Stimulated activated CD4-positive, alpha-beta T cell treated with anti-CD3 and anti-CD28 coated beads, Interleukin-15, amount 100 ng/mL, for 48 hours (primary cell): ENCODE data around the gene HENMT1.
"Not testable (repeated sequence)": the region's sequence is repeated elsewhere in the genome, so short reads cannot be mapped to it uniquely, and the experiment has no call there.

ENCODE experiments used
- DNase-seq, 2 donors: peaks; one replicate each; pipeline ENCODE4 v3.0.0-alpha.2; 2020; ENCODE audit warnings: low read depth in 2 of 2

HENMT1 gene

GRCh38 chr1:108671143-108671542, 10.2 kb upstream of the HENMT1 start:
- no peak for DNase-seq

GRCh38 chr1:108670131-108670773, 9.4 kb upstream of the HENMT1 start:
- DNase-seq = no peak

DNA sequence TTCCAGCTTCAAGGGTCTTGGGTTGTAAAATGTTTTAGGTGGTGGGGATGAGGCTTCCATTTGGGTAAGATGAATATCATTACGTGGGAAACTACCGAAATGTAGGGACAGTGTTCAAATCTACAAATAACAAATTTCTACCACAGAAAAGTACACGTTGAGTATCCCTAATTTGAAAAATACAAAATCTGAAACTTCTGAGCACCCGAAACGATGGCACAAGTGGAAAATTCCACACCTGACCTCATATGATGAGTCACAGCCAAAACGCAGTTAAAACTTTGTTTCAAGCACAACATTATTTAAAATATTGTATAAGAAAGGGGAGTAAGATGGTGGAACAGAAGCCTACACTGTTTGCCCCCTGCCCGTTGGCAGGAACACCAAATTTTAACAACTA, 8.8 kb upstream of the HENMT1 start:
- DNase-seq = no peak

DNA sequence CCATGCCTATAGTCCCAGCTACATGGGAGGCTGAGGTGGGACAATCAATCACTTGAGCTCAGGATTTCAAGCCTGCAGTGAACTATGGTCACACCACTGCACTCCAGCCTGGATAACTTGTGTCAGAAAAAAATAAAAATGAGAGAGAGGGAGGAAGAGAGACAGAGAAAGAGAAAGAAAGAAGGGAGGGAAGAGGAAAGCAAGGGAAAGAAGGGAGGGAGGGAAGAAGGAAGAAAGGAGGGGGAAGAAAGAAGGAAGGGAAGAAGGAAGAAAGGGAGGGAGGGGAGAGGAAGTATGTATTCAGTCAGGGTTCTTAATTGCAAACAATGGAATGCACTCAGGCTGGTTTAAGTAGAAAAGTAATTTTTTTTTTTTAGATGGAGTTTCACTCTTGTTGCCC, 7.9 kb upstream of the HENMT1 start:
- DNase-seq = no peak

GRCh38 chr1:108667422-108667821, 6.5 kb upstream of the HENMT1 start:
- not testable (repeated sequence) for DNase-seq

DNA sequence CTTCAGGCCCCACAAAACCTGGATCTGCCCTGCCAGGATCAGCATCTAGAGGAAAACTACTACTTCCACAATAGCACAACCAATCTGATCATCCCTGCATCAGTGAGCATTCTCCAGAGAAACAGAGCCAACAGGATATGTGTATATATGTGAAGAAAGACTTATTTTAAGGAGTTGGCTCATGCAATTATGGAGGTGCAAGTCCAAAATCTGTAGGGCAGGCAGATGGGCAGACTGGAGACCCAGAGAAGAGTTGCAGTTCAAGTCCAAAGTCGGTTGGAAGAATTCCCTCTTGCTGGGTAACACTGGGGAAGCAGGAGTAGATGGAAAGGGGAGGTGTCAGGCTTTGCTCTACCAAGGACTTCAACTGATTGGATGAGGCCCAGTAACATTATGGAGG, 4.9 kb upstream of the HENMT1 start:
- no peak for DNase-seq

DNA sequence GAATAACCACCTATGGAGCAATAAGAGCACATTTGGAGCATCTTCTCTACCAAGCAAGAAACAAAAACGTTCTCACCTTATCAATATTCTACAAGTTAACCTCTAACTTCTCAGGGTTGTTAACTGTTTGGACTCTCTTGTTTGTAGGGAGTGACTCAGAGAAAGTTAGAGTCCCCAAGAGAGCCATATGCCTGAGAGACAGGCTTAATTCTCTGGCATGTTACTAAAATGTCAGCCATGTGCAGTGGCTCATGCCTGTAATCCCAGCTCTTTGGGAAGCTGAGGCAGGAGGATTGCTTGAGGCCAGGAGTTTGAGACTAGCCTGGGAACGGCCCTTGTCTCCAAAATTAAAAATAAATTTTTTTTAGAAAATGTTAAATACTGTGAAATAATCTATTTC, 4.2 kb upstream of the HENMT1 start:
- no peak for DNase-seq

DNA sequence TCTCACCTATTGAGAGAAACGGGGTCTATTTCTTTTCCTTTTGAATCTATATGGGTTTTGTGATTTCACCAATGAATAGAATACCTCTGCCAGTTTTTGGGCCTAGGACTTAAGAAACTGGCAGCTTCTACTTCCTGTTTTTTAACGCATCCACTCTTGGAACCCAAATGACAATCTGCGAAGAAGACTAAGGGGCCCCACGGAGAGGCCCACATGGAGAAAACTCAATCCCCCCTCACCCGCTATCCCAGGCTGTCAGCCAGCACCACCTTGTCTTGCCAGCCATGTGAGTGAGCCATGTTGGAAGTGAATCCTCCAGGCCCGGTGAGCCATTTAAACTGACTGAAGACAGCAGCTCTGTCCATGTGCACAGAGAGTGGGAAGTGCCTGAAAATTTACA, 3.6 kb upstream of the HENMT1 start:
- no peak for DNase-seq

DNA sequence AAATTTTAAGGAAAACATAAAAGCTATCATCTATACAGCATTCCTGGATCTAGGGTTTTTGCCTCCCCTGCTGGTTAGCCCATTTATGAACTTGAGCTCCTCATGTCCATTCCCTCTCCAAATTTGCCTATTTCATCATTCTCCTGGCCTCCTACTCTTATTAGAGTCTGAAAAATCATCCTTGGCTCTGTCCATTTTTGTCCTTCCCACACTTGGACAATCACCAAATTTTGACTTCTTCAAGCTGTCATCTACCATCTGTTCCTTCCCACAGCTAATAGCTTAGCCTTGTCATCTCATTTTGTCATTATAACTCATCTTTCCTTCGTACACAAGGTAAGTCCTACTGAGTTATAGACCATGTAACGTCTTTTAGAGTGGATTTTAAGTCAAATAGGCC, 2.2 kb upstream of the HENMT1 start:
- no peak for DNase-seq

DNA sequence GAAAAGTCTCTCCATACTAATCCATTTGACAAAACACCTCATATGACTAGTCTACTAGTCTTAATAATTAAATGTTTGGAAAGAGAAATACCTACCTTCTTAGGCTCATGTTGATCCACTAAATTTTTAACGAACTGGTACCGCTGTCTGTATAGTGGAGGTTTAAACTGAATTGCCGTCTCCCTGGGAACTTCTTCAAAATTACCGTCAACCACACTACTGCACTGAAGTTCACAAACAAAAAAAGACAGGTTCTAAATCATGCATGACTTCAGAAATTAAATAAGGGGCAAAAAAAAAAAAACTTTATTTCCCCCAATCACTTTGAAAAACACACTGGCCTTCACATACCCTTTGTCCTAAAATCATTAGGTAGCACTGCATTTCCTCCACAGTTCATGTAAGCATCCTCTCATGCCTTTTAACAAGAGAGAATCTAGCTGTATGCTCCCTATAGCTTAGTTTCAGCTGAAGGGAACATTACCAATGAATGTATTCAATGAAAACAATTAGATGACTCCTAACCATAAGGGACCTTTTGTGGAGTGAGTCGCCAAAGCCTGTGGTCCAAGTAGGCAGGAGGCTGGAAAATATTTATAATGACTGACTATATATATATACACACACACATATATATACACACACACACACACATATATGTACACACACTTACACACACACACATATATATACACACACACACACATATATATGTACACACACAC, 3.4 kb downstream of the HENMT1 start:
- DNase-seq = no peak

GRCh38 chr1:108653431-108654105, 7.3 kb downstream of the HENMT1 start:
- DNase-seq = no peak

DNA sequence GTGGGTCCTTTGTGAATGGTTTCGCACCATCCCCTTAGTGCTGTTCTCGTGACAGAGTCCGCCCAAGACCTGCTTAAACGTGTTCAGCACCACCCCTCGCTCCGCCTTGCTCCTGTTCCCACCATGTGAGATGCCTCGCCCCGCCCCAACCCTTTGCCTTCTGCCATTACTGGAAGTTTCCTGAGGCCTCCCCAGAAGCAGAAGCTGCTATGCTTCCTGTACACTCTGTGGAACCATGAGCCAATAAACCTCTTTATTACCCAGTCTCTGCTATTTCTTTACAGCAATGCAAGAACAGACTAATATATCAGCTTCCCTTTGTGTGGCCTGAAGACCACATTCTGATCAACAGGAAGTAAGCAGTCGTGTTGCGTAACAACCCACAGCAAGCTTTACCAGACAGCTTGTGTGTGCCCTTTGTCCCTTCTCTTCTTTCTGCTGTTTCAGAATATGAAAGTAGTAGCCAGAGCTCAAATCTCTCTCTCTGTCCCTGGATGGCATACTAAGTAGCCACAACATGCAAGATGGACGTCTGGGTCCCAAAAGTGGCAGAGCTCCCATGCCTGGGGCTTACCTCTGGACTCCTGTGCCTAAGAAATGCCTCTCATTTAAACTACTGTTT, 14.1 kb downstream of the HENMT1 start:
- peak in 1 of 2 donors; percentile 33 for DNase-seq

DNA sequence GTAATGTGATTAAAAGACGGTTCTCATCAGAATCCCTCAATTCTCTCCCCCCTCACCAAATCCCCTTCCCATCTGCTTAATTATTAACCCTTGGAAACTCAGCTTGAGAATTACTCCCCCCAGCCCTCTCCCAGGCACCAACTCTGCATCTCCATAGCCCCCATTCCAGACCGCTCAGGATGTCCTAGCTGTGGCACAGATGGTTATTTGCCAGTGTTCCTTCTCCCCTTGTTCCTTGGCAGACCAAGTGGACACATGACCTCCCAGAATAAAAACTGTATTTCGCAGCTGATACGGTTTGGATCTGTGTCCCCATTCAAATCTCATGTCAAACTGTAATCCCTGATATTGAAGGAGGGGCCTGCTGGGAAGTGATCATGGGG, 14.6 kb downstream of the HENMT1 start:
- DNase-seq = no peak

DNA sequence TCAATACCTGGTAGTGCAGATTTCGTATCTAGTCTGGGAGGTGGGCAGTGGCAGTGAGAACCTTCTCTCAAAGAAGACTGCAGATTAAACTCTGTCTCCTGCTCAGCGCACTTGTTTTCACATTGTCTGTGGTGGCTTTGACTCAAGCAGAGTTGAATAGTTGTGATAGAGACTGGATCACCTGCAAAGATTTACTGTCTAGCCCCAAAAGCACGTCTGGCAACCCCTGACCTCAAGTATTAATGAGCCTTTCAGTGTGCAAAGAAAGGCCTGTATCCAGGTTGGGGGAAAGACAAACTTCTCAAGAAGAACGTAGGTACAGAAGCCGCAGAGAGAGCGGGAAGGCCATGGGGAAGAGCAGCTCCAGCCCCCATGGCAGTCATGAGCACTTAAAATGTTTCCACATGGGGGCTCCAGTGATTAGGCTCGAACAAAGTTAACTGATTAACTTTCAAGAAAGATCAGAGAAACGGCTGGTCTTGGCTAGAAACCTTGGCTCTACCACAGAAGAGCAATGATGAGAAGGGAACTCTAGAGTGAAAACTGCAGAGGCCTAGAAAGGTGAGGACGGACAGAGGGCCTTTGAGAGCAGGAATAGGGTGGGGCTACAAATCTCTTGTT, 15.2 kb downstream of the HENMT1 start:
- no peak for DNase-seq

- DNase-seq = no peak
These were observed 15.9 kb downstream of the HENMT1 start for GRCh38 chr1:108644984-108645383.

DNA sequence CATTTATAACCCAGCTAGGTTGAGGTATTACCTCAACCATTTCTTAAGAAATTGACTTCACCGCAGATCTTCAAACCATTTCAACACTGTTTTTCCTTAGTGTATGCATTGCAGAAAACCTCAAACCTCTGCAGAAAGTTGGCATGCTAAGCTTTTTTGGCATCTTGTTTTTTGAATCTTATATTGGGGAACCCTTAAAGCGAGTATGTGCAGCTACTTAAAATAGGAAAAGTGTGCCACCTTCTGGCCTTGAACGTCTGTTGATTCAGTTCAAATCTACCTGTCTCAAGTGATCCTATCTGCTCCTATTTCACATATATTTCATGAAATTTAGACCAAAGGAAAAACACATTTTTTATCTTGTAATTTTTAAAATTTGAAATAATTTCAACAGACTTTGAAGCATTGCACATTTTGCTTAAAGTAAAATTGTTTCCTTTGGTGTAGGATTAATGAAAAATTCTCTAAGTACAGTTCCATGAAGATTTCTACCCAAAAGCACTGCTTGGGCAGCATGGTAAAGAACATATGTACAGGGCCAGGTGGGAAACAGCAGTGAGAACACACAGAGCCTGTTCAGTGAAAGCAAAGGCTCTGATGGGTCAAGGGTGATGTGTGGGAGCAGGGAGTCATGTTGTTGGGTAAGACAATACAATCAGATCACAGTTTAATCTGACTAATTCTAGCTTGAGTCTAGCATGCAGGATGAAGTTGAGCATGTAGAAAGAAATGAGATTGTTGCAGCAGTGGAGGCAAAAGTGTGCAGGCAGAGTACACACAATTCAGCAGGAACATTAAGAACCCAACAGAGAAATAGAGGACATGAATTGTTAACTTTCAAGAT, 17.2 kb downstream of the HENMT1 start:
- DNase-seq = no peak

GRCh38 chr1:108640863-108641262, 20.0 kb downstream of the HENMT1 start:
- not testable (repeated sequence) for DNase-seq

- peak in 1 of 2 donors; percentile 22 for DNase-seq
These were observed 20.9 kb downstream of the HENMT1 start for GRCh38 chr1:108639899-108640560.

DNA sequence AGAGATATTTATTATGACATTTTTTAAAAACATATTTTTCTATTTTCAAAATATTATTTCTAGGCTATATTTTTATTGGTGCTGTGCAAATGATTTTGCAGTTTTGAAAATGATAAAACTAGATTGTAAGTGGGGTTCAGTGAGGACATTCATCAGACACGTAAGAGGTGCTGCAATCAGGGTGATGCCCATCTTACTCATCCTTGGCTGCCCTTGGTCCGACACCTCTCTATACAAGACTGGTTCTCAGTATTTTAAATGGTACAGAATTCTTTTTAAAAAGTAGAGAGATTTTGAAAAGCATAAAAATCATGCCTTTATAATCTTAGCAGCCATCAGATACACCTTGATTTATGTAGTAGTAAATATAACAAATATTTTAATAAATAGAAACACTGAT, 24.0 kb downstream of the HENMT1 start:
- no peak for DNase-seq

DNA sequence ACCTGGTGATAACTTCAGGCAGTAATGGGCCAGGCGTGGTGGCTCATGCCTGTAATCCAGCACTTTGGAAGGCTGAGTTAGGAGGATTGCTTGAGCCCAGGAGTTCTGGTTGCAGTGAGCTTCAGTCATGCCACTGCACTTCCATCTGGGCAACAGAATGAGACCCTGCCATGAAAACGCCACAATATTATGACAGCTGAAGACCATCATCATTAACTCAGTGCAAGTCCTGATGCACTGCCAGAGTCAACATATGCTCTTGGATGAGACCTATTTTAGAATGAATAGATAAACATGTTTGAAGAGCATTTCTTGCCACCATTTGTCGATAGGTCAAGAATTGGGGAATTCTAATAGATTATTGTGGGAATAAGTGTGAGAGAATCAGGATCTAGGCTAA, 26.4 kb downstream of the HENMT1 start:
- DNase-seq = no peak

GRCh38 chr1:108628665-108629064, 32.2 kb downstream of the HENMT1 start:
- DNase-seq = no peak
